H9 (cell line): ENCODE data around the gene ANKH. TPM values are rescaled to one million over a fixed set of nuclear protein-coding genes. Genes with fewer than 3 reads are reported as not detected.

ENCODE experiments used
- DNase-seq: peaks from one replicate; pipeline ENCODE4 v3.0.0-alpha.2; 2017
- H2AFZ ChIP-seq: one replicate; pipeline ENCODE4 v1.6.1; 2013; ENCODE audit warnings: mild to moderate bottlenecking, low read length, control low read depth, moderate library complexity
- H2AK5ac ChIP-seq: 2 replicates; pipeline ENCODE4 v1.6.1; 2013; ENCODE audit warnings: low read length, control low read depth, mixed read lengths; ENCODE audit not compliant: insufficient read length
- H2BK120ac ChIP-seq: one replicate; pipeline ENCODE4 v1.6.1; 2013; ENCODE audit warnings: low read depth, mild to moderate bottlenecking, low read length, control low read depth, inconsistent platforms; ENCODE audit not compliant: poor library complexity, severe bottlenecking
- H2BK12ac ChIP-seq: 2 replicates; pipeline ENCODE4 v1.6.1; 2013; ENCODE audit warnings: low read length, control low read depth, mixed read lengths, low read depth; ENCODE audit not compliant: insufficient read length
- H2BK15ac ChIP-seq: 2 replicates; pipeline ENCODE4 v1.6.1; 2013; ENCODE audit warnings: low read depth, low read length, control low read depth
- H2BK20ac ChIP-seq: one replicate; pipeline ENCODE4 v1.6.1; 2013; ENCODE audit warnings: low read depth, mild to moderate bottlenecking, low read length, control low read depth, inconsistent platforms; ENCODE audit not compliant: poor library complexity, severe bottlenecking
- H2BK5ac ChIP-seq: 2 replicates; pipeline ENCODE4 v1.6.1; 2013; ENCODE audit warnings: low read length, control low read depth, mixed read lengths; ENCODE audit not compliant: insufficient read length
- H3K14ac ChIP-seq: 2 replicates; pipeline ENCODE4 v1.6.1; 2013; ENCODE audit warnings: low read length, control low read depth; ENCODE audit not compliant: insufficient read depth
- H3K18ac ChIP-seq: 2 replicates; pipeline ENCODE4 v1.6.1; 2013; ENCODE audit warnings: low read depth, mild to moderate bottlenecking, mixed read lengths, low read length, control low read depth; ENCODE audit not compliant: insufficient read length
- H3K23ac ChIP-seq: 2 replicates; pipeline ENCODE4 v1.6.1; 2013; ENCODE audit warnings: low read length, control low read depth, mixed read lengths, low read depth; ENCODE audit not compliant: insufficient read length
- H3K23me2 ChIP-seq: 2 replicates; pipeline ENCODE4 v1.6.1; 2013; ENCODE audit warnings: low read depth, mild to moderate bottlenecking, mixed read lengths, low read length, control low read depth; ENCODE audit not compliant: insufficient read length, poor library complexity, severe bottlenecking
- H3K27ac ChIP-seq: 2 replicates; pipeline ENCODE4 v1.5.1; 2013; ENCODE audit warnings: low read length, control low read depth, mixed read lengths, low read depth; ENCODE audit not compliant: insufficient read length
- H3K27me3 ChIP-seq: 2 replicates; pipeline ENCODE4 v1.6.1; 2013; ENCODE audit warnings: low read length, control low read depth, inconsistent platforms; ENCODE audit not compliant: insufficient read depth
- H3K4ac ChIP-seq: 2 replicates; pipeline ENCODE4 v1.6.1; 2013; ENCODE audit warnings: low read depth, mild to moderate bottlenecking, control low read depth, inconsistent platforms, low read length, moderate library complexity
- H3K4me1 ChIP-seq: 2 replicates; pipeline ENCODE4 v1.6.1; 2013; ENCODE audit warnings: low read length, control low read depth, inconsistent platforms; ENCODE audit not compliant: insufficient read depth
- H3K4me2 ChIP-seq: 2 replicates; pipeline ENCODE4 v1.6.1; 2013; ENCODE audit warnings: low read length, control low read depth, mixed read lengths; ENCODE audit not compliant: insufficient read length, insufficient read depth
- H3K56ac ChIP-seq: 2 replicates; pipeline ENCODE4 v1.6.1; 2013; ENCODE audit warnings: low read depth, mild to moderate bottlenecking, mixed read lengths, low read length, control low read depth; ENCODE audit not compliant: insufficient read length
- H3K79me1 ChIP-seq: 2 replicates; pipeline ENCODE4 v1.6.1; 2013; ENCODE audit warnings: low read depth, mild to moderate bottlenecking, moderate library complexity, low read length, control low read depth, inconsistent platforms; ENCODE audit not compliant: insufficient read depth, poor library complexity, severe bottlenecking
- H3K79me2 ChIP-seq: 2 replicates; pipeline ENCODE4 v1.6.1; 2013; ENCODE audit warnings: low read length, control low read depth, inconsistent platforms; ENCODE audit not compliant: insufficient read depth
- H3K9ac ChIP-seq: 2 replicates; pipeline ENCODE4 v1.6.1; 2013; ENCODE audit warnings: low read length, control low read depth, mixed read lengths; ENCODE audit not compliant: insufficient read length; ENCODE audit errors: extremely low read depth
- H3K9me3 ChIP-seq: one replicate; pipeline ENCODE4 v1.6.1; 2013; ENCODE audit warnings: low read depth, low read length, inconsistent platforms; ENCODE audit not compliant: control insufficient read depth
- H3T11ph ChIP-seq: one replicate; pipeline ENCODE4 v1.6.1; 2013; ENCODE audit warnings: mild to moderate bottlenecking, low read length, control low read depth, inconsistent platforms
- H4K20me1 ChIP-seq: one replicate; pipeline ENCODE4 v1.6.1; 2013; ENCODE audit not compliant: control insufficient read depth, insufficient read length, insufficient read depth
- H4K5ac ChIP-seq: 2 replicates; pipeline ENCODE4 v1.6.1; 2013; ENCODE audit warnings: low read depth, mild to moderate bottlenecking, mixed read lengths, low read length, control low read depth; ENCODE audit not compliant: insufficient read length
- H4K8ac ChIP-seq: replicated peaks from 2 replicates; pipeline ENCODE4 v1.6.1; 2013; ENCODE audit warnings: low read length, control low read depth, mixed read lengths, low read depth; ENCODE audit not compliant: insufficient read length
- H4K91ac ChIP-seq: 2 replicates; pipeline ENCODE4 v1.6.1; 2013; ENCODE audit warnings: low read depth, mild to moderate bottlenecking, moderate library complexity, mixed read lengths, low read length, control low read depth; ENCODE audit not compliant: insufficient read length
- H3K27ac Mint-ChIP-seq, 3 experiments: 2 replicates in 2 of 3; 3 replicates in 1 of 3; pipeline ENCODE4 v1.8.0; 2020 to 2021; ENCODE audit warnings: mixed read lengths in 3 of 3, mild to moderate bottlenecking in 1 of 3, moderate library complexity in 1 of 3
- H3K27me3 Mint-ChIP-seq: 2 replicates; pipeline ENCODE4 v1.8.0; 2021; ENCODE audit warnings: low read depth, mild to moderate bottlenecking, moderate library complexity, mixed read lengths
- H3K36me3 Mint-ChIP-seq, 3 experiments: 2 replicates in 2 of 3; 3 replicates in 1 of 3; pipeline ENCODE4 v1.8.0; 2020 to 2021; ENCODE audit warnings: low read depth in 3 of 3, mixed read lengths in 3 of 3; ENCODE audit not compliant: insufficient read depth in 1 of 3
- H3K4me1 Mint-ChIP-seq, 2 experiments: 2 replicates each; pipeline ENCODE4 v1.8.0; 2020; ENCODE audit warnings: mixed read lengths in 2 of 2
- H3K4me3 Mint-ChIP-seq, 2 experiments: 2 replicates in 1 of 2; 3 replicates in 1 of 2; pipeline ENCODE4 v1.8.0; 2020 to 2021; ENCODE audit warnings: mild to moderate bottlenecking in 2 of 2, mixed read lengths in 2 of 2, moderate library complexity in 1 of 2
- H3K9me3 Mint-ChIP-seq, 2 experiments: 2 replicates in 1 of 2; 3 replicates in 1 of 2; pipeline ENCODE4 v1.8.0; 2020; ENCODE audit warnings: mild to moderate bottlenecking in 2 of 2, mixed read lengths in 2 of 2, moderate library complexity in 1 of 2
- WGBS: extraction: QIAGEN DNeasy Blood & Tissue Kit; methylation state at CpG from one replicate; pipeline ENCODE4 v1.1.7; 2013; ENCODE audit warnings: missing lambda C conversion rate, low lambda C conversion rate, mixed read lengths; ENCODE audit not compliant: insufficient read length; ENCODE audit errors: extremely low coverage; 5-methylcytosine and 5-hydroxymethylcytosine counted together
- total RNA-seq: library from RNA; stranded (reverse); gene quantifications from 2 replicates; pipeline ENCODE4 v1.2.1, GENCODE V29; 2021
- TF ChIP-seq, protein P1 (sequence below): fragments of 200-600 bp; sonication (generic); conservative IDR thresholded peaks from 3 replicates; pipeline ENCODE4 v1.8.0; 2021; ENCODE audit warnings: antibody characterized with exemption, mild to moderate bottlenecking

Gene ANKH
- total RNA-seq, 1 experiment from 2014 or later: 9.6 TPM

DNA sequence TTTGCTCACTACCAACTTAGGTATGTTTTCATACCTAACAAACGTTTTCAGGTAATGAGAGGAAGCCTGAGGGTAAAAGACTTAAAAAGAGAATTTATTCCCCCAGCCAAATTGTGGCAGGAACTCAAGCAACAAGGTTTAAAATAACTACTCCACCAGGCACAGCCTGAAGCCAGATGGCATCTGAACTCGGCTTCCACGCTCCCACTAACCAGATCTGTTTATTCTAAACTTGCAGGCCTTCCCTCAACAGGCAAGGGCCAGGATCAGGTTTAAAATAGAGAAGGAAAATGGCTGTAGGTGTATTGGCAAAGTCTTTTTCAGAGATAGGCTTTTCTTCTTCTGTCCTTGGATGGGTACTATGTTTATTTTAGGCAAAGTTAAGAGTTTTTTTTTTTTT lies 117.6 kb downstream of the ANKH start:
- DNase-seq: no peak
- no peaks in the 10 kb centered on the region for H3K9me3 Mint-ChIP-seq
- Histone ChIP-seq H3K79me2 (no peaks in the 10 kb centered on the region), H3K56ac (no peak overlapping the region), H4K8ac (no peak overlapping the region), H4K5ac (no peak overlapping the region), H2BK15ac (no peak overlapping the region), H2BK20ac (no peak overlapping the region), H3K27ac (no peak overlapping the region), H3K14ac (no peak overlapping the region), H3T11ph (no peak overlapping the region), H2AK5ac (no peak overlapping the region), H3K4me1 (peaks cover 3% of the 10 kb centered on the region; the same call in 1 of the 2 replicates), H3K9me3 (no peaks in the 10 kb centered on the region), H3K4me2 (no peak overlapping the region), H3K23ac (no peak overlapping the region), H4K20me1 (no peaks in the 10 kb centered on the region), H3K27me3 (no peaks in the 10 kb centered on the region), H3K23me2 (no peaks in the 10 kb centered on the region), H2BK120ac (no peak overlapping the region), H4K91ac (no peak overlapping the region), H3K4ac (no peak overlapping the region), H3K79me1 (no peaks in the 10 kb centered on the region), H2BK5ac (no peak overlapping the region), H2AFZ (no peak overlapping the region), H3K18ac (no peak overlapping the region), H2BK12ac (no peak overlapping the region), H3K9ac (no peak overlapping the region)
- H3K4me3 Mint-ChIP-seq: no peak overlapping the region
- WGBS: no CpG with 5 or more reads among the region's 3 CpGs
- H3K4me1 Mint-ChIP-seq: peaks cover 9 to 10% of the 10 kb centered on the region in 2 experiments
- H3K36me3 Mint-ChIP-seq: no peaks in the 10 kb centered on the region; a peak in 1 of 7 replicates
- TF ChIP-seq, protein P1, sequence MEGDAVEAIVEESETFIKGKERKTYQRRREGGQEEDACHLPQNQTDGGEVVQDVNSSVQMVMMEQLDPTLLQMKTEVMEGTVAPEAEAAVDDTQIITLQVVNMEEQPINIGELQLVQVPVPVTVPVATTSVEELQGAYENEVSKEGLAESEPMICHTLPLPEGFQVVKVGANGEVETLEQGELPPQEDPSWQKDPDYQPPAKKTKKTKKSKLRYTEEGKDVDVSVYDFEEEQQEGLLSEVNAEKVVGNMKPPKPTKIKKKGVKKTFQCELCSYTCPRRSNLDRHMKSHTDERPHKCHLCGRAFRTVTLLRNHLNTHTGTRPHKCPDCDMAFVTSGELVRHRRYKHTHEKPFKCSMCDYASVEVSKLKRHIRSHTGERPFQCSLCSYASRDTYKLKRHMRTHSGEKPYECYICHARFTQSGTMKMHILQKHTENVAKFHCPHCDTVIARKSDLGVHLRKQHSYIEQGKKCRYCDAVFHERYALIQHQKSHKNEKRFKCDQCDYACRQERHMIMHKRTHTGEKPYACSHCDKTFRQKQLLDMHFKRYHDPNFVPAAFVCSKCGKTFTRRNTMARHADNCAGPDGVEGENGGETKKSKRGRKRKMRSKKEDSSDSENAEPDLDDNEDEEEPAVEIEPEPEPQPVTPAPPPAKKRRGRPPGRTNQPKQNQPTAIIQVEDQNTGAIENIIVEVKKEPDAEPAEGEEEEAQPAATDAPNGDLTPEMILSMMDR: no peak
- no peaks in the 10 kb centered on the region for H3K27me3 Mint-ChIP-seq
- H3K27ac Mint-ChIP-seq: no peak overlapping the region
